Hippocampal formation (tissue), 2 donors: ENCODE results near the gene MAPK8IP3.

Source experiments
- DNase-seq, 2 donors: peaks; one replicate each; lab custom pipeline; 2025; lab: John Stamatoyannopoulos, UW

MAPK8IP3 gene

DNA sequence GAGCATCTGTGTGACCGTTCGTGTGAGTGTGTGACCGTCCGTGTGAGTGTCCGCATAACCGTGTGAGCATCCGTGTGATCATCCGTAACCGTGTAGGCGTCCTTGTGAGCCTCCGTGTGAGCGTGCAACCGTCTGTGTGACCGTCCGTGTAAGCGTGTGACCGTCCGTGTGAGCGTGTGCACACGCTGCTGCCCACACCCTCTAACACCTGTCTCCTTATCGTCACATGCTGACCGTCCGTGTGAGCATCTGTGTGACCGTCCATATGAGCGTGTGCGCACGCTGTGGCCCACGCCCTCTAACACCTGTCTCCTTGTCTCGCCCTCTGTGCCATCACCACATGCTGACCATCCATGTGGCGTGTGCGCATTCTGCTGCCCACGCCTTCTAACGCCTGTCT, 34.2 kb downstream of the MAPK8IP3 start:
- DNase-seq = no peak

DNA sequence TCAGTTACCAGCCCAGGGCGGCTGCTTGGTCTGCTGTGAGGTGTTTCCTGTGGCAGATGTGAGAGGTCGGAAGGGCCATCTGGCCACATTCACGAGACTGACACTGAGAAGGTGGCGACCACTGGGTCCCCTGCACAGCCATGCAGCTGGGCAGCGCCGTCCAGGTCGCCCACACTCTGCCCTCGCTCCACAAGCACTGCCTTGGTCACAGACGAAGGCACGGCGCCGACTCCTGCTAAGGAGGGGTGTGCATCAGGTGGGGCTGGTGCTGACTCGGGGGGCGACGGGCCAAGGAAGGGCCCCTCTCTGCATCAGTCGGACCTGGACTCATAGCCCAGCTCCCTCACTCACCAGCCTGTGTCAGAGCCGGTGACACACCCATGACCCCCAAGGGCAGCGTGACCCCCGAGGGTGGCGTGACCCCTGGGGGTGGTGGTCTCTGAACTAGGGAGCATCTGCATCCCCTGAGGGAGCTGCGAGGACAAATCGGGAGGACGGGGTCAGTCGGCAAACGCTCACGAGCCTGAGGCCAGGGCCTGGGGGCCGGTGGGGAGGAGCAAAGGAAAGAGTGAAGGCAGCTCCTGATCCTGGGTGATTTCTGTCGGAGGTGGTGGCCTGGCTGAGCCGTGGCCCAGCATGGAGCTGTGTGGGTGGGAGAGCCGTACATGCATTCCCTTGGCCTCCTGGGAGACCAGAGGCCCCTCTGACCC, 34.9 kb downstream of the MAPK8IP3 start:
- no peak for DNase-seq

GRCh38 chr16:1741553-1742165, 35.7 kb downstream of the MAPK8IP3 start:
- no peak for DNase-seq

DNA sequence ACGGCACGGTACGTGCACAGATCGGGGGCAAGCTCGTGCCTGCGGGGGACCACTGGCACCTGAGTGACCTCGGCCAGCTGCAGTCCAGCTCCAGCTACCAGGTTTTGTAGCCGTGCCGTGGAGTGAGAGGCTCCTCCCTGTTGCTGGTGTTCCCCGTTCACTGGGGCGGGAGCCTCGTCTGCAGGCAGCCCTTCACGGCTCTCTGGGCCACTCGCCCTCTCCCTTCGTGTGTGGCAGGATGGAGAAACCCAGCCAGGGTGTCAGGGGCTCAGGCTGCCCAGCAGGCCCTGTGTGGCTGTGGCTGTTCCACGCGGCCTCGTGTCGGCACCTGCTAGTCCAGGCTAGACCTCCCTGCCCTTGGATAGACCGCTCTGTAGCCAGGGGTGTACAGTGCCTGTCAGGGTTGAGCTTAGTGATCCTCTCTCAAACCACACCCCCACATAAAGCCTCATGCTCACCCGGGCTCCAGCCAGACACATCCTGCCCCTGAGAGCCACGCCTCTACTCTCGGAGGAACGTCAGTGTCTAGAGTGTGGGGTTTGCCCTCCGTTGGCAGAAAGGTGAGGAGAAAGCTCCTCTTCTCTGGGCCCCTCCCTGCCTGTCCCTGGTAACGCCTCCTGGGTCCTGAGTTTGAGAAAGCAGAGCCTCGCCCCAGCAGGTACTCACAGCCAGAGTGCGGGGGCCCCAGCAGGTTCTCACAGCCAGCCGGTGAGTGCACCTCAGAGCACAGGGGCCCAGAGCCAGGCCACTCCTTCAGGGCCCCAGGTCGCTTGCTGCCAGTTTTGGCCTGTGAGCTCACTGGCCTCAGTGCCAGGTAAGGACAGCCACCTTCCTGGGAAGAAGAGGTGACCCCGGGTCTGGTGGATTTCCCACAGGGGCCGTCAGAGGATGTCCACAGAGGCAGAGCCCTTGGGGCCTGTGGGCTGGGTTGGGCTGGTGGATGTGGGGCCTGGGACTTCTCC, 37.7 kb downstream of the MAPK8IP3 start:
- DNase-seq = no peak

- no peak for DNase-seq
These were observed 38.4 kb downstream of the MAPK8IP3 start for GRCh38 chr16:1744338-1744840.

GRCh38 chr16:1745181-1745899, 39.3 kb downstream of the MAPK8IP3 start:
- DNase-seq = no peak

GRCh38 chr16:1745900-1746692, 40.1 kb downstream of the MAPK8IP3 start:
- no peak for DNase-seq

DNA sequence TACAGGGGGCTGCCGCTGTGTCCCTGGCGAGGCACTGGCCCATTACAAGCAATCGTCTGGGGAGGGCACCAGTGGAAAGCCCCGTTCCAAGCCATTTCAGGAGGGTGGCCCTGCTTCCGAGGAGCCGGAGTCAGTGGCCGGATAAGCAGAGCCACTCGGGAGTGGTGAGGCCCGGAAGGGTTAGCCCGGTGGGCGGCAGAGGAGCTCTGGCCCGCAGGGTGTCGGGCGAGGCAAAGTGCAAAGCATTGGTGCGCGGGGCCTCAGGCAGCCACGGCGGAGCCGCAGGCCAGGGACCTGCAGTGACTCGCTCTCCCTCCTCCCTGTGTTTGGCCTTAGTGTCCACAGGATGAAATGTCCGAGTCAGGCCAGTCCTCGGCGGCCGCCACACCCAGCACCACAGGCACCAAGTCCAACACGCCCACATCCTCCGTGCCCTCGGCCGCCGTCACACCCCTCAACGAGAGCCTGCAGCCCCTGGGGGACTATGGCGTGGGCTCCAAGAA, 40.7 kb downstream of the MAPK8IP3 start:
- no peak for DNase-seq

- DNase-seq = no peak
These were observed 41.9 kb downstream of the MAPK8IP3 start for GRCh38 chr16:1747934-1748333.

- DNase-seq = no peak
These were observed 43.4 kb downstream of the MAPK8IP3 start for GRCh38 chr16:1749152-1750117.

GRCh38 chr16:1751946-1752345, 46.0 kb downstream of the MAPK8IP3 start:
- DNase-seq = no peak

- no peak for DNase-seq
These were observed 46.9 kb downstream of the MAPK8IP3 start for GRCh38 chr16:1752853-1753252.

GRCh38 chr16:1754204-1754603, 48.2 kb downstream of the MAPK8IP3 start:
- DNase-seq = no peak

GRCh38 chr16:1757714-1758461, 51.9 kb downstream of the MAPK8IP3 start:
- DNase-seq = no peak

DNA sequence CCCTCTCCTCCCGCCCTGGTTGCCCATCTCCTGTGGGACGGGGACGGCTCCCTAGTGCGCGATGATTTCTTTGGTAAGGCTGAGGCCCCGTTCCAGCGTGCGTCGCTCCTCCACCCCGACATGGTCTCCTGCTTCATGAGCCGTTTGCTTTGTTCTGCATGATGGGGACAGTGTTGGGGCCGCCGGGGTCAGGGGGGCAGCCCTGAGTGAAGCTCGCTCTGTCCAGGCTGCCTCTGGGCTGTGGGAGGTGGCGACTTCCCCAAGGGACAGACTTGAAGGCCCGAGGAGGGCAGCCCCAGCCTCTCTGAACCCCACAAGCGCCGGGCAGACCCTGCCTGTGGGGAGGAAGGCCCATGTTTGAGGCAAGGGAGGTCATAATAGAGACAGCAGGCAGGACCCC, 52.9 kb downstream of the MAPK8IP3 start:
- DNase-seq = no peak

- DNase-seq = no peak
These were observed 53.5 kb downstream of the MAPK8IP3 start for GRCh38 chr16:1759511-1759910.

GRCh38 chr16:1760911-1761310, 54.9 kb downstream of the MAPK8IP3 start:
- no peak for DNase-seq

DNA sequence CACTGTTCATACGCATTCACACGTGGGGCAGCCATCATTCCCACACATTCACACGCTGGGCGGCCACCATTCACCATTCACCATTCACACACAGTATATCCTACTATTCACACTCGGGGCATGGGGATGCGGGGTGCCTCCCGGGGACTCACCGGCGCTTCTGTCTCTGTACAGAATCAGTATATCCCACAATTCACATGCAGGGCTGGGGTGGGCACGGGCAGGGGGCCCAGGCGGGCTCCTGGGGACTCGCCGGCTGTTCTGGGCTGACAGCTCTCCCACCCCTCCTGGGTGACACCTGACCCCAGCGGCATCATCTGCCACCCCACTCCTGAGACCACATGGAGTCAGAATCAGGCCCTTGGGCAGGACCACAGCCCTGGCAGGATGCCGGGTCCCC, 55.8 kb downstream of the MAPK8IP3 start:
- no peak for DNase-seq
